H9 (cell line): ENCODE measurements around the gene ZNF749. TPM values are rescaled to one million over a fixed set of nuclear protein-coding genes. Genes with fewer than 3 reads are reported as not detected.
A peak's percentile ranks its signal among the peaks of the same experiment; 100 is the strongest.

Experiments
- DNase-seq: peaks from one replicate; pipeline ENCODE4 v3.0.0-alpha.2; 2017
- H2AFZ ChIP-seq: one replicate; pipeline ENCODE4 v1.6.1; 2013; ENCODE audit warnings: mild to moderate bottlenecking, low read length, control low read depth, moderate library complexity
- H2AK5ac ChIP-seq: 2 replicates; pipeline ENCODE4 v1.6.1; 2013; ENCODE audit warnings: low read length, control low read depth, mixed read lengths; ENCODE audit not compliant: insufficient read length
- H2BK120ac ChIP-seq: one replicate; pipeline ENCODE4 v1.6.1; 2013; ENCODE audit warnings: low read depth, mild to moderate bottlenecking, low read length, control low read depth, inconsistent platforms; ENCODE audit not compliant: poor library complexity, severe bottlenecking
- H2BK12ac ChIP-seq: 2 replicates; pipeline ENCODE4 v1.6.1; 2013; ENCODE audit warnings: low read length, control low read depth, mixed read lengths, low read depth; ENCODE audit not compliant: insufficient read length
- H2BK15ac ChIP-seq: 2 replicates; pipeline ENCODE4 v1.6.1; 2013; ENCODE audit warnings: low read depth, low read length, control low read depth
- H2BK20ac ChIP-seq: one replicate; pipeline ENCODE4 v1.6.1; 2013; ENCODE audit warnings: low read depth, mild to moderate bottlenecking, low read length, control low read depth, inconsistent platforms; ENCODE audit not compliant: poor library complexity, severe bottlenecking
- H2BK5ac ChIP-seq: 2 replicates; pipeline ENCODE4 v1.6.1; 2013; ENCODE audit warnings: low read length, control low read depth, mixed read lengths; ENCODE audit not compliant: insufficient read length
- H3K14ac ChIP-seq: 2 replicates; pipeline ENCODE4 v1.6.1; 2013; ENCODE audit warnings: low read length, control low read depth; ENCODE audit not compliant: insufficient read depth
- H3K18ac ChIP-seq: 2 replicates; pipeline ENCODE4 v1.6.1; 2013; ENCODE audit warnings: low read depth, mild to moderate bottlenecking, mixed read lengths, low read length, control low read depth; ENCODE audit not compliant: insufficient read length
- H3K23ac ChIP-seq: 2 replicates; pipeline ENCODE4 v1.6.1; 2013; ENCODE audit warnings: low read length, control low read depth, mixed read lengths, low read depth; ENCODE audit not compliant: insufficient read length
- H3K23me2 ChIP-seq: 2 replicates; pipeline ENCODE4 v1.6.1; 2013; ENCODE audit warnings: low read depth, mild to moderate bottlenecking, mixed read lengths, low read length, control low read depth; ENCODE audit not compliant: insufficient read length, poor library complexity, severe bottlenecking
- H3K27ac ChIP-seq: 2 replicates; pipeline ENCODE4 v1.5.1; 2013; ENCODE audit warnings: low read length, control low read depth, mixed read lengths, low read depth; ENCODE audit not compliant: insufficient read length
- H3K27me3 ChIP-seq: 2 replicates; pipeline ENCODE4 v1.6.1; 2013; ENCODE audit warnings: low read length, control low read depth, inconsistent platforms; ENCODE audit not compliant: insufficient read depth
- H3K4ac ChIP-seq: 2 replicates; pipeline ENCODE4 v1.6.1; 2013; ENCODE audit warnings: low read depth, mild to moderate bottlenecking, control low read depth, inconsistent platforms, low read length, moderate library complexity
- H3K4me1 ChIP-seq: 2 replicates; pipeline ENCODE4 v1.6.1; 2013; ENCODE audit warnings: low read length, control low read depth, inconsistent platforms; ENCODE audit not compliant: insufficient read depth
- H3K4me2 ChIP-seq: 2 replicates; pipeline ENCODE4 v1.6.1; 2013; ENCODE audit warnings: low read length, control low read depth, mixed read lengths; ENCODE audit not compliant: insufficient read length, insufficient read depth
- H3K56ac ChIP-seq: 2 replicates; pipeline ENCODE4 v1.6.1; 2013; ENCODE audit warnings: low read depth, mild to moderate bottlenecking, mixed read lengths, low read length, control low read depth; ENCODE audit not compliant: insufficient read length
- H3K79me1 ChIP-seq: 2 replicates; pipeline ENCODE4 v1.6.1; 2013; ENCODE audit warnings: low read depth, mild to moderate bottlenecking, moderate library complexity, low read length, control low read depth, inconsistent platforms; ENCODE audit not compliant: insufficient read depth, poor library complexity, severe bottlenecking
- H3K79me2 ChIP-seq: 2 replicates; pipeline ENCODE4 v1.6.1; 2013; ENCODE audit warnings: low read length, control low read depth, inconsistent platforms; ENCODE audit not compliant: insufficient read depth
- H3K9ac ChIP-seq: 2 replicates; pipeline ENCODE4 v1.6.1; 2013; ENCODE audit warnings: low read length, control low read depth, mixed read lengths; ENCODE audit not compliant: insufficient read length; ENCODE audit errors: extremely low read depth
- H3K9me3 ChIP-seq: one replicate; pipeline ENCODE4 v1.6.1; 2013; ENCODE audit warnings: low read depth, low read length, inconsistent platforms; ENCODE audit not compliant: control insufficient read depth
- H3T11ph ChIP-seq: one replicate; pipeline ENCODE4 v1.6.1; 2013; ENCODE audit warnings: mild to moderate bottlenecking, low read length, control low read depth, inconsistent platforms
- H4K20me1 ChIP-seq: one replicate; pipeline ENCODE4 v1.6.1; 2013; ENCODE audit not compliant: control insufficient read depth, insufficient read length, insufficient read depth
- H4K5ac ChIP-seq: 2 replicates; pipeline ENCODE4 v1.6.1; 2013; ENCODE audit warnings: low read depth, mild to moderate bottlenecking, mixed read lengths, low read length, control low read depth; ENCODE audit not compliant: insufficient read length
- H4K8ac ChIP-seq: replicated peaks from 2 replicates; pipeline ENCODE4 v1.6.1; 2013; ENCODE audit warnings: low read length, control low read depth, mixed read lengths, low read depth; ENCODE audit not compliant: insufficient read length
- H4K91ac ChIP-seq: 2 replicates; pipeline ENCODE4 v1.6.1; 2013; ENCODE audit warnings: low read depth, mild to moderate bottlenecking, moderate library complexity, mixed read lengths, low read length, control low read depth; ENCODE audit not compliant: insufficient read length
- H3K27ac Mint-ChIP-seq, 3 experiments: 2 replicates in 2 of 3; 3 replicates in 1 of 3; pipeline ENCODE4 v1.8.0; 2020 to 2021; ENCODE audit warnings: mixed read lengths in 3 of 3, mild to moderate bottlenecking in 1 of 3, moderate library complexity in 1 of 3
- H3K27me3 Mint-ChIP-seq: 2 replicates; pipeline ENCODE4 v1.8.0; 2021; ENCODE audit warnings: low read depth, mild to moderate bottlenecking, moderate library complexity, mixed read lengths
- H3K36me3 Mint-ChIP-seq, 3 experiments: 2 replicates in 2 of 3; 3 replicates in 1 of 3; pipeline ENCODE4 v1.8.0; 2020 to 2021; ENCODE audit warnings: low read depth in 3 of 3, mixed read lengths in 3 of 3; ENCODE audit not compliant: insufficient read depth in 1 of 3
- H3K4me1 Mint-ChIP-seq, 2 experiments: 2 replicates each; pipeline ENCODE4 v1.8.0; 2020; ENCODE audit warnings: mixed read lengths in 2 of 2
- H3K4me3 Mint-ChIP-seq, 2 experiments: 2 replicates in 1 of 2; 3 replicates in 1 of 2; pipeline ENCODE4 v1.8.0; 2020 to 2021; ENCODE audit warnings: mild to moderate bottlenecking in 2 of 2, mixed read lengths in 2 of 2, moderate library complexity in 1 of 2
- H3K9me3 Mint-ChIP-seq, 2 experiments: 2 replicates in 1 of 2; 3 replicates in 1 of 2; pipeline ENCODE4 v1.8.0; 2020; ENCODE audit warnings: mild to moderate bottlenecking in 2 of 2, mixed read lengths in 2 of 2, moderate library complexity in 1 of 2
- WGBS: extraction: QIAGEN DNeasy Blood & Tissue Kit; methylation state at CpG from one replicate; pipeline ENCODE4 v1.1.7; 2013; ENCODE audit warnings: missing lambda C conversion rate, low lambda C conversion rate, mixed read lengths; ENCODE audit not compliant: insufficient read length; ENCODE audit errors: extremely low coverage; 5-methylcytosine and 5-hydroxymethylcytosine counted together
- total RNA-seq: library from RNA; stranded (reverse); gene quantifications from 2 replicates; pipeline ENCODE4 v1.2.1, GENCODE V29; 2021
- TF ChIP-seq, protein P1 (sequence below): fragments of 200-600 bp; sonication (generic); conservative IDR thresholded peaks from 3 replicates; pipeline ENCODE4 v1.8.0; 2021; ENCODE audit warnings: antibody characterized with exemption, mild to moderate bottlenecking

ZNF749 gene
- total RNA-seq, 1 experiment from 2014 or later, result 25.0 TPM

DNA sequence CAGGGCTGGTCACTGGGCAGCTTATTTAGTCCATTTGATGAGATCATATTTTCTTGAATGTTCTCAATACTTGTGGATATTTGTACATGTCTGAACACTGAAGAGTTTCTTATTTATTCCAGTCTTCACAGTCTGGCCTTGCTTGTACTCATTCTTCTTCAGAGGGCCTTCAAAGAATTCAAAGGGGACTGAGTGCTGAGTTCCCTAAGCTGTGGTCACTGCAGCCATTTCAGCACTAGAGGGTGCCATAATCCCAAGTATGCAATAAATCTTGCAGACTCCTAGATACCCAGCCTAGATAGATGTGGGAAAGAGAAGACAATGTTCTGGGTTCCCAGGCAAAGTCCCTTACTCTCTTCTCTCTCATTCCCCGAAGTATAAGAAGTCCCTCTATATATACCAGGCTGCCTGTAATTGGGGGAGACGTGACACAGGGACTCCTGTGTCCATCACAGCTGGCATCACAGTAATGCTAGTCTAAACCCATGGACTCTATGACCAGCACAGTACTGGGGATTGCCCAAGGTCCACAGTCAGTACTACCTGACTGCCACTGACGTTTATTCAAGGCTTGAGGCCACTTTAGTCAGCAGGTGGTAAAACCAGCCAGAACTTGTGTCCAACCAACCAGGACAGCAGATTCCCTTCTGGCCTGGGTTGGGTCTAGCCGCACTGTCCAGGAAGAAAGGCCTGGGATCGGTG is 30.7 kb downstream of the ZNF749 start:
- Histone ChIP-seq H2AK5ac (no peak overlapping the region), H2BK15ac (no peak overlapping the region), H2BK120ac (no peak overlapping the region), H3K9me3 (peaks cover 11% of the 10 kb centered on the region), H4K5ac (no peak overlapping the region), H3K4me1 (no peaks in the 10 kb centered on the region), H4K91ac (no peak overlapping the region), H3K23me2 (no peaks in the 10 kb centered on the region), H4K20me1 (no peaks in the 10 kb centered on the region), H3K9ac (no peak overlapping the region), H3K27me3 (no peaks in the 10 kb centered on the region), H3K23ac (no peak overlapping the region), H2BK20ac (no peak overlapping the region), H3K18ac (no peak overlapping the region), H3K4me2 (no peak overlapping the region), H4K8ac (no peak overlapping the region), H3K4ac (no peak overlapping the region), H3K79me1 (no peaks in the 10 kb centered on the region), H3K56ac (no peak overlapping the region), H2BK5ac (no peak overlapping the region), H3T11ph (no peak overlapping the region), H3K79me2 (no peaks in the 10 kb centered on the region), H3K14ac (no peak overlapping the region), H2BK12ac (no peak overlapping the region), H3K27ac (no peak overlapping the region), H2AFZ (no peak overlapping the region)
- Mint-ChIP-seq H3K27me3 (peaks cover 6% of the 10 kb centered on the region), H3K9me3 (peaks cover 78 to 86% of the 10 kb centered on the region in 2 experiments), H3K4me1 (no peaks in the 10 kb centered on the region), H3K36me3 (peaks cover 42 to 64% (median 47%) of the 10 kb centered on the region in 3 experiments), H3K27ac (no peak overlapping the region), H3K4me3 (no peak overlapping the region)
- TF ChIP-seq, protein P1, sequence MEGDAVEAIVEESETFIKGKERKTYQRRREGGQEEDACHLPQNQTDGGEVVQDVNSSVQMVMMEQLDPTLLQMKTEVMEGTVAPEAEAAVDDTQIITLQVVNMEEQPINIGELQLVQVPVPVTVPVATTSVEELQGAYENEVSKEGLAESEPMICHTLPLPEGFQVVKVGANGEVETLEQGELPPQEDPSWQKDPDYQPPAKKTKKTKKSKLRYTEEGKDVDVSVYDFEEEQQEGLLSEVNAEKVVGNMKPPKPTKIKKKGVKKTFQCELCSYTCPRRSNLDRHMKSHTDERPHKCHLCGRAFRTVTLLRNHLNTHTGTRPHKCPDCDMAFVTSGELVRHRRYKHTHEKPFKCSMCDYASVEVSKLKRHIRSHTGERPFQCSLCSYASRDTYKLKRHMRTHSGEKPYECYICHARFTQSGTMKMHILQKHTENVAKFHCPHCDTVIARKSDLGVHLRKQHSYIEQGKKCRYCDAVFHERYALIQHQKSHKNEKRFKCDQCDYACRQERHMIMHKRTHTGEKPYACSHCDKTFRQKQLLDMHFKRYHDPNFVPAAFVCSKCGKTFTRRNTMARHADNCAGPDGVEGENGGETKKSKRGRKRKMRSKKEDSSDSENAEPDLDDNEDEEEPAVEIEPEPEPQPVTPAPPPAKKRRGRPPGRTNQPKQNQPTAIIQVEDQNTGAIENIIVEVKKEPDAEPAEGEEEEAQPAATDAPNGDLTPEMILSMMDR, result peak; percentile 76
- DNase-seq, result no peak
- no CpG with 5 or more reads among the region's 5 CpGs for WGBS
